Endothelial cell of umbilical vein (primary cell): ENCODE data around the gene ADAM19.

Experiments
- CTCF ChIP-seq, 2 donors: IDR thresholded peaks; 1 replicate in 1 of 2; 2 replicates in 1 of 2; pipeline ENCODE4 v1.5.1; 2011; ENCODE audit warnings: low read length in 2 of 2, mild to moderate bottlenecking in 2 of 2, moderate library complexity in 2 of 2, control low read depth in 1 of 2, inconsistent platforms in 1 of 2, low read depth in 1 of 2; ENCODE audit not compliant: insufficient read depth in 1 of 2; ENCODE audit errors: extremely low read depth in 1 of 2
- JUN ChIP-seq: IDR thresholded peaks from 2 replicates; pipeline ENCODE4 v1.6.1; 2011; ENCODE audit warnings: borderline replicate concordance, low read depth; ENCODE audit not compliant: insufficient read length, insufficient read depth
- POLR2A ChIP-seq: IDR thresholded peaks from 2 replicates; pipeline ENCODE4 v1.6.1; 2012; ENCODE audit warnings: low read depth, mild to moderate bottlenecking, control low read depth, low read length

DNA sequence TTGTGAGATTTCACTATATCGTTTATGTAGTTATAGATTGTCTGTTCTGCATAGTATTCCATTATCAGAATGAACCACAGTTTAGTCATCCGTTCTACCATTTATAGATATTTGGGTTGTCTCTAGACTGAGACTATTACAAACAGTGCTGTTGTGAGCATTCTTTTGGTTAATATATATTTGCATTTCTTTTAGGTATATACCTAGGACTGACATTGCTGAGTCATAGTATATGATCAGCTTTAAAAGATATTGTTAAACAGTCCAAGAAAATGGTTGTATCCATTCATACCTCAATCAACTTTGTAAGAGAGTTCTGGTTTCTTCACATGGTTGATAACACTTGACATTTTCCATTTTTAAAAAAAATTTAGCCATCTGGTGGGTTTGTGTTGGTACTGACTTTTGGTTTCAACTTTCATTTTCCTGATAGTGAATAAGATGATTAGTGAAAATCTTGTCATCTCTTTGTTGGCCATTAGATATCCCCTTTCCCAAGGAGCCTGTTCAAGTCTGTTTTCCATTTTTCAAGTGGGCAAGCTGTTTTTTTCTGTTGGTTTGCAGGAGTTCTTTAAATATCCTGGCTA, 22.9 kb upstream of the ADAM19 start:
- TF ChIP-seq CTCF (IDR thresholded peaks at IDR 0.05; ENCODE audit: extremely low read depth in 1 of 2, insufficient read depth in 1 of 2, low read depth in 1 of 2, low read length in 2 of 2), result no peak
- no peak for TF ChIP-seq POLR2A
- no peak for TF ChIP-seq JUN
